Measurements from ENCODE around the gene IL27RA. TPM values are rescaled to one million over a fixed set of nuclear protein-coding genes. Genes with fewer than 3 reads are reported as not detected.

IL27RA gene
- total RNA-seq, 2 donors from 2014 or later: 4.7 to 8.3 TPM

GRCh38 chr19:14089412-14089661 is 57.8 kb downstream of the IL27RA start:
- whole genome bisulfite sequencing: 10% methylated on average over 16 of the region's 16 CpGs
- Histone ChIP-seq H3K36me3 (no peaks in the 10 kb centered on the region), H3K27ac (peak overlapping the region in 1 of 2 donors; percentile 92), H3K4me3 (peak overlapping the region; percentile 82 to 89), H3K9me3 (no peaks in the 10 kb centered on the region), H3K27me3 (replicated peaks; ENCODE audit: insufficient read depth) (no peaks in the 10 kb centered on the region), H3K4me1 (replicated peaks) (no peaks in the 10 kb centered on the region)
- no peak for TF ChIP-seq POLR2AphosphoS5 (IDR thresholded peaks at IDR 0.05)
- no peak for TF ChIP-seq CTCF (IDR thresholded peaks at IDR 0.05)
- intact Hi-C loops (cut with DNase I): loop anchor here (10.0 kb wide), 1 partner anchor 315 kb away; the partner anchor contains the start of gene C19orf53
- DNase-seq (ENCODE audit: low spot score): no peak

GRCh38 chr19:14089662-14090508 is 58.3 kb downstream of the IL27RA start:
- DNase-seq (ENCODE audit: low spot score): no peak
- Histone ChIP-seq H3K9me3 (no peaks in the 10 kb centered on the region), H3K36me3 (no peaks in the 10 kb centered on the region), H3K4me1 (replicated peaks) (no peaks in the 10 kb centered on the region), H3K4me3 (peak overlapping the region; percentile 82 to 89), H3K27ac (peak overlapping the region; percentile 84 to 92), H3K27me3 (replicated peaks; ENCODE audit: insufficient read depth) (no peaks in the 10 kb centered on the region)
- no peak for TF ChIP-seq POLR2A (IDR thresholded peaks at IDR 0.05)
- TF ChIP-seq CTCF (IDR thresholded peaks at IDR 0.05): peak in 1 of 4 experiments; percentile 18
- intact Hi-C loops (cut with DNase I): loop anchor here (2.0 to 10.0 kb wide), 2 partner anchors 27 to 315 kb away; partner anchors contain the start of genes C19orf53 and PRKACA
- WGBS: under 1% methylated on average over 86 of the region's 142 CpGs

GRCh38 chr19:14090509-14091080 is 59.0 kb downstream of the IL27RA start, which contains the start of gene SAMD1:
Gene SAMD1, minus strand, starts transcription at chr19:14090751.
- Histone ChIP-seq H3K27ac (peak within 1 kb of the TSS; percentile 84 to 92), H3K36me3 (no peaks in the 10 kb centered on the region), H3K9me3 (no peaks in the 10 kb centered on the region), H3K27me3 (replicated peaks; ENCODE audit: insufficient read depth) (no peaks in the 10 kb centered on the region), H3K4me3 (peak within 1 kb of the TSS; percentile 82 to 89), H3K4me1 (replicated peaks) (no peaks in the 10 kb centered on the region)
- intact Hi-C loops (cut with DNase I): loop anchor here (2.0 kb wide), 1 partner anchor 26 kb away; the partner anchor contains the start of gene PRKACA
- TF ChIP-seq POLR2A (IDR thresholded peaks at IDR 0.05) (no peak), POLR2AphosphoS5 (IDR thresholded peaks at IDR 0.05) (no peak), CTCF (IDR thresholded peaks at IDR 0.05) (no peak)
- WGBS: under 1% methylated on average over 34 of the region's 65 CpGs
- DNase-seq (ENCODE audit: low spot score): peak; percentile 90

- H3K36me3 ChIP-seq: no peaks in the 10 kb centered on the region
- WGBS: 1% methylated on average over 38 of the region's 72 CpGs
- intact Hi-C loops (cut with DNase I): loop anchor here (2.0 kb wide), 1 partner anchor 26 kb away; the partner anchor contains the start of gene PRKACA
- no peak for DNase-seq (ENCODE audit: low spot score)
- no peaks in the 10 kb centered on the region for H3K4me1 ChIP-seq (replicated peaks)
- no peaks in the 10 kb centered on the region for H3K9me3 ChIP-seq
- H3K27ac ChIP-seq: peak overlapping the region; percentile 84 to 92
- no peaks in the 10 kb centered on the region for H3K27me3 ChIP-seq (replicated peaks; ENCODE audit: insufficient read depth)
- TF ChIP-seq CTCF (IDR thresholded peaks at IDR 0.05) (peak in 1 of 4 experiments; percentile 24), POLR2A (IDR thresholded peaks at IDR 0.05) (peak; percentile 87), POLR2AphosphoS5 (IDR thresholded peaks at IDR 0.05) (no peak)
- H3K4me3 ChIP-seq: peak overlapping the region; percentile 82 to 89
Measured at GRCh38 chr19:14091081-14091812, 59.7 kb downstream of the IL27RA start.

All from prostate gland (tissue), 2 donors.